KMS-11 (cell line): ENCODE measurements around the gene RALGAPA2.

ENCODE experiments used
- H2AFZ ChIP-seq: fragments of 200-600 bp; sonication (generic); 2 replicates; pipeline ENCODE4 v1.6.1; 2016; ENCODE audit warnings: antibody characterized with exemption, mixed run types, low read depth
- H3K27ac ChIP-seq: fragments of 200-600 bp; sonication (generic); 2 replicates; pipeline ENCODE4 v1.6.1; 2016; ENCODE audit warnings: mild to moderate bottlenecking, mixed run types
- H3K27me3 ChIP-seq: fragments of 200-600 bp; sonication (generic); 2 replicates; pipeline ENCODE4 v1.6.1; 2017; ENCODE audit warnings: mild to moderate bottlenecking, low read depth, mixed run types, moderate library complexity; ENCODE audit not compliant: insufficient read depth
- H3K36me3 ChIP-seq: fragments of 200-600 bp; sonication (generic); 2 replicates; pipeline ENCODE4 v1.6.1; 2017; ENCODE audit warnings: mild to moderate bottlenecking, mixed run types; ENCODE audit not compliant: insufficient read depth
- H3K4me1 ChIP-seq: fragments of 200-600 bp; sonication (generic); 2 replicates; pipeline ENCODE4 v1.6.1; 2016; ENCODE audit warnings: mild to moderate bottlenecking, low read depth, mixed run types; ENCODE audit not compliant: poor library complexity, severe bottlenecking
- H3K4me2 ChIP-seq: fragments of 200-600 bp; sonication (generic); 2 replicates; pipeline ENCODE4 v1.7.0; 2016; ENCODE audit warnings: mild to moderate bottlenecking, mixed run types
- H3K4me3 ChIP-seq: fragments of 200-600 bp; sonication (generic); IDR thresholded peaks from 2 replicates; pipeline ENCODE4 v1.6.1; 2017; ENCODE audit warnings: low read depth, low read length, mixed read lengths; ENCODE audit not compliant: insufficient read depth
- H3K79me2 ChIP-seq: fragments of 200-600 bp; sonication (generic); 2 replicates; pipeline ENCODE4 v1.6.1; 2016; ENCODE audit warnings: low read depth, mixed run types; ENCODE audit not compliant: insufficient read depth
- H3K9ac ChIP-seq: fragments of 200-600 bp; sonication (generic); 2 replicates; pipeline ENCODE4 v1.6.1; 2016; ENCODE audit warnings: mild to moderate bottlenecking, mixed run types
- H4K20me1 ChIP-seq: fragments of 200-600 bp; sonication (generic); 2 replicates; pipeline ENCODE4 v1.6.1; 2016; ENCODE audit warnings: mild to moderate bottlenecking, mixed run types; ENCODE audit not compliant: insufficient read depth
- CTCF ChIP-seq: fragments of 200-600 bp; sonication (generic); conservative IDR thresholded peaks from 2 replicates; pipeline ENCODE4 v1.6.1; 2017; ENCODE audit warnings: low read depth, mild to moderate bottlenecking, antibody characterized with exemption, low read length, moderate library complexity, mixed read lengths

Gene RALGAPA2

GRCh38 chr20:20612251-20612650, 100.2 kb downstream of the RALGAPA2 start:
- Histone ChIP-seq H3K27ac (no peak overlapping the region), H3K4me2 (no peak overlapping the region), H3K4me1 (no peaks in the 10 kb centered on the region), H3K4me3 (no peak overlapping the region), H2AFZ (no peak overlapping the region), H4K20me1 (no peaks in the 10 kb centered on the region), H3K36me3 (no peaks in the 10 kb centered on the region), H3K27me3 (no peaks in the 10 kb centered on the region), H3K79me2 (no peaks in the 10 kb centered on the region), H3K9ac (no peak overlapping the region)
- no peak for TF ChIP-seq CTCF

GRCh38 chr20:20611167-20611566, 101.3 kb downstream of the RALGAPA2 start:
- Histone ChIP-seq H3K9ac (no peak overlapping the region), H2AFZ (no peak overlapping the region), H3K79me2 (no peaks in the 10 kb centered on the region), H3K4me3 (no peak overlapping the region), H3K4me1 (no peaks in the 10 kb centered on the region), H4K20me1 (no peaks in the 10 kb centered on the region), H3K27me3 (no peaks in the 10 kb centered on the region), H3K4me2 (no peak overlapping the region), H3K36me3 (no peaks in the 10 kb centered on the region), H3K27ac (no peak overlapping the region)
- no peak for TF ChIP-seq CTCF

GRCh38 chr20:20609522-20609921, 102.9 kb downstream of the RALGAPA2 start:
- Histone ChIP-seq H3K4me2 (no peak overlapping the region), H4K20me1 (no peaks in the 10 kb centered on the region), H3K36me3 (no peaks in the 10 kb centered on the region), H3K27me3 (no peaks in the 10 kb centered on the region), H3K27ac (no peak overlapping the region), H3K4me1 (no peaks in the 10 kb centered on the region), H2AFZ (no peak overlapping the region), H3K9ac (no peak overlapping the region), H3K79me2 (no peaks in the 10 kb centered on the region), H3K4me3 (no peak overlapping the region)
- no peak for TF ChIP-seq CTCF

GRCh38 chr20:20608641-20609040, 103.8 kb downstream of the RALGAPA2 start:
- Histone ChIP-seq H3K4me3 (no peak overlapping the region), H3K4me2 (no peak overlapping the region), H3K27me3 (no peaks in the 10 kb centered on the region), H4K20me1 (no peaks in the 10 kb centered on the region), H2AFZ (no peak overlapping the region), H3K27ac (no peak overlapping the region), H3K9ac (no peak overlapping the region), H3K36me3 (no peaks in the 10 kb centered on the region), H3K4me1 (no peaks in the 10 kb centered on the region), H3K79me2 (no peaks in the 10 kb centered on the region)
- TF ChIP-seq CTCF = no peak
